ENCODE results near the gene NEURL1B.

DNA sequence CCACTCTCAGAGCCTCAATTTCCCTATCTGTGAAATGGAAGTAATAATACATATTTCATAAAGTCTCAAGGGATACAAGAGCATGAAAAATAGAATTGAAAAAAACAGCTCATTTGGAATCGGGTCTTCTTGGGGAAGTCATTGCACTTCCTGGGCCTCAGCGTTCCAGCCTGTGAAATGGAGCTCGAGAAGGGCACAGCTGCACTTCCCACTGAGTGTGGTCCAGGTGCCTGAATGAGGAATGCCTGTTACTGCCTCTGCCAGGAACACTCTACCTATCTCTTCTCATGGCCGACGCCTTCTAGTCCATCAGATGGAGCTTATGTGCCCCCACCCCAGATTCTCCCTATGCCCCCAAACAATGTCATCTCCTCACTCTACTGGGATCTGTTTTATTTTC lies 924 bp upstream of the NEURL1B start:
- TF ChIP-seq, protein P1, sequence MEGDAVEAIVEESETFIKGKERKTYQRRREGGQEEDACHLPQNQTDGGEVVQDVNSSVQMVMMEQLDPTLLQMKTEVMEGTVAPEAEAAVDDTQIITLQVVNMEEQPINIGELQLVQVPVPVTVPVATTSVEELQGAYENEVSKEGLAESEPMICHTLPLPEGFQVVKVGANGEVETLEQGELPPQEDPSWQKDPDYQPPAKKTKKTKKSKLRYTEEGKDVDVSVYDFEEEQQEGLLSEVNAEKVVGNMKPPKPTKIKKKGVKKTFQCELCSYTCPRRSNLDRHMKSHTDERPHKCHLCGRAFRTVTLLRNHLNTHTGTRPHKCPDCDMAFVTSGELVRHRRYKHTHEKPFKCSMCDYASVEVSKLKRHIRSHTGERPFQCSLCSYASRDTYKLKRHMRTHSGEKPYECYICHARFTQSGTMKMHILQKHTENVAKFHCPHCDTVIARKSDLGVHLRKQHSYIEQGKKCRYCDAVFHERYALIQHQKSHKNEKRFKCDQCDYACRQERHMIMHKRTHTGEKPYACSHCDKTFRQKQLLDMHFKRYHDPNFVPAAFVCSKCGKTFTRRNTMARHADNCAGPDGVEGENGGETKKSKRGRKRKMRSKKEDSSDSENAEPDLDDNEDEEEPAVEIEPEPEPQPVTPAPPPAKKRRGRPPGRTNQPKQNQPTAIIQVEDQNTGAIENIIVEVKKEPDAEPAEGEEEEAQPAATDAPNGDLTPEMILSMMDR (IDR thresholded peaks at IDR 0.05): no peak
- TF ChIP-seq POLR2A (IDR thresholded peaks at IDR 0.05): no peak

Measured in tibial nerve (tissue), 3 donors.